ENCODE measurements around the gene MYL9. TPM values are rescaled to one million over a fixed set of nuclear protein-coding genes. Genes with fewer than 3 reads are reported as not detected.

The MYL9 gene
- total and polyA plus RNA-seq, 2 donors (not counting 1 experiment from before 2014, with no cell fraction given), result 0.78 to 3.5 TPM

DNA sequence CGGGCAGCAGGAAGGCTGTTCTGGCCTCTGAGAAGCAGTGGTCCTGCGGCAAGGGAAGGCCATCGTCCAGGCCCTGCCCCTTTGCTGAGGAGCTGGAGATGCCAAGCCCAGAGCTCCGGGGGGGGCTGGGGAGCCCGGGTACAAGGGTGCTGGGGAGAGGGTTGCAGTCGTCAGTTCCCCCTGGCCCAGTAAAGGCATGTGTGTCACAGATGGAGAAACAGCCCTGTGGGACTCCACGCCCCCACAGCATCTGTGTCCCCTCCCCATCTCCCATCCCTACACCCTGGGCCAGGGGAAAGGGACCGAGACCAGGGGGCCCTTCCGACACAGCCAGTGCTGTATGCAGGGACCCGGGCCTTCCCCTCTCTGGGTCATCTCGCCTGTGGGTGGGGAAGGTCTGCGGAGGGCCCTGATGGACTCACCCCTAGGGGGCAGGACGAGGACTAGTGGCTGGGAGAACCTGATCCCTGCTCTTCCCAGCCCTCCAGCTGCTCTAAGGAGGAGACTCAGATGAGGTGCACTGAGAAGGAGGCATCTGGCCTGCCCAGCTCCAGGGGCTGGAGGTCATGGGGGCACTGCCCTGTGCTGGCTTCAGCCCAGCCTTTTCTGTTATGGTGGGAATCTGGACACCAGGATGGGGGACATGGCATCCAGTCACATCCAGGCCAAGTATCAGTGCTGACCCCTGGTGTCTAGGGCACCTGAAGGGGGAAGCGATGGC lies 609 bp downstream of the MYL9 start:
- Mint-ChIP-seq H3K27ac (no peak overlapping the region), H3K4me3 (peak overlapping the region; percentile 64), H3K4me1 (peaks cover 3% of the 10 kb centered on the region), H3K27me3 (no peaks in the 10 kb centered on the region), H3K9me3 (ENCODE audit: insufficient read depth) (no peaks in the 10 kb centered on the region)
- intact Hi-C loops (cut with micrococcal nuclease), result no loop called here
- H3K9me3 ChIP-seq (ENCODE audit: control extremely low read depth in 1 of 3, control insufficient read depth in 2 of 3, insufficient read depth in 1 of 3, low read length in 2 of 3), result no peaks in the 10 kb centered on the region
- DNase-seq (no peak), ATAC-seq (ENCODE audit: low read depth) (no peak)
- TF ChIP-seq, protein P1, sequence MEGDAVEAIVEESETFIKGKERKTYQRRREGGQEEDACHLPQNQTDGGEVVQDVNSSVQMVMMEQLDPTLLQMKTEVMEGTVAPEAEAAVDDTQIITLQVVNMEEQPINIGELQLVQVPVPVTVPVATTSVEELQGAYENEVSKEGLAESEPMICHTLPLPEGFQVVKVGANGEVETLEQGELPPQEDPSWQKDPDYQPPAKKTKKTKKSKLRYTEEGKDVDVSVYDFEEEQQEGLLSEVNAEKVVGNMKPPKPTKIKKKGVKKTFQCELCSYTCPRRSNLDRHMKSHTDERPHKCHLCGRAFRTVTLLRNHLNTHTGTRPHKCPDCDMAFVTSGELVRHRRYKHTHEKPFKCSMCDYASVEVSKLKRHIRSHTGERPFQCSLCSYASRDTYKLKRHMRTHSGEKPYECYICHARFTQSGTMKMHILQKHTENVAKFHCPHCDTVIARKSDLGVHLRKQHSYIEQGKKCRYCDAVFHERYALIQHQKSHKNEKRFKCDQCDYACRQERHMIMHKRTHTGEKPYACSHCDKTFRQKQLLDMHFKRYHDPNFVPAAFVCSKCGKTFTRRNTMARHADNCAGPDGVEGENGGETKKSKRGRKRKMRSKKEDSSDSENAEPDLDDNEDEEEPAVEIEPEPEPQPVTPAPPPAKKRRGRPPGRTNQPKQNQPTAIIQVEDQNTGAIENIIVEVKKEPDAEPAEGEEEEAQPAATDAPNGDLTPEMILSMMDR (IDR thresholded peaks at IDR 0.05), result no peak
- no peaks in the 10 kb centered on the region for H4K20me1 ChIP-seq (ENCODE audit: control insufficient read depth, insufficient read depth, low read length, poor library complexity, severe bottlenecking)
- CTCF ChIA-PET, result no interaction called here
- H3K4me1 ChIP-seq (ENCODE audit: control insufficient read depth in 2 of 2, insufficient read depth in 2 of 2, low read length in 2 of 2), result peaks cover 9 to 15% of the 10 kb centered on the region in 2 donors
- peaks cover 3% of the 10 kb centered on the region for H3K79me2 ChIP-seq (ENCODE audit: control insufficient read depth, insufficient read depth, low read length)
- WGBS (ENCODE audit: insufficient coverage), result 81% methylated on average over 9 of the region's 14 CpGs
- no peaks in the 10 kb centered on the region for H3K36me3 ChIP-seq (replicated peaks in 1 of 2; ENCODE audit: control extremely low read depth in 1 of 2, control insufficient read depth in 1 of 2, extremely low read depth in 1 of 2, insufficient read depth in 2 of 2, low read length in 1 of 2)
- H3K27ac ChIP-seq (ENCODE audit: low read length in 2 of 2), result peak overlapping the region in 1 of 2 donors; percentile 57
- peak overlapping the region; percentile 82 for H3K4me2 ChIP-seq (replicated peaks; ENCODE audit: low read depth, low read length, poor library complexity, severe bottlenecking)
- peak overlapping the region; percentile 63 for H3K9ac ChIP-seq (ENCODE audit: low read length)
- H3K27me3 ChIP-seq (replicated peaks in 1 of 4; ENCODE audit: control extremely low read depth in 1 of 4, control insufficient read depth in 3 of 4, insufficient read depth in 4 of 4, low read length in 3 of 4), result peaks cover 0 to 3% (median 0%) of the 10 kb centered on the region in 4 experiments
- peak overlapping the region in 4 of 5 experiments; percentile 35 to 58 (median 46) for H3K4me3 ChIP-seq (ENCODE audit: control extremely low read depth in 1 of 5, extremely low read depth in 1 of 5, insufficient read depth in 1 of 5, low read depth in 2 of 5, low read length in 4 of 5)
- peak overlapping the region; percentile 87 for H2AFZ ChIP-seq (ENCODE audit: insufficient read depth, low read depth, low read length, poor library complexity, severe bottlenecking)
- POLR2A ChIA-PET, result interaction anchor here (0.9 kb wide), 1 partner anchor 64 kb away, joined by 3 read pairs; the partner anchor contains the start of gene RAB5IF

DNA sequence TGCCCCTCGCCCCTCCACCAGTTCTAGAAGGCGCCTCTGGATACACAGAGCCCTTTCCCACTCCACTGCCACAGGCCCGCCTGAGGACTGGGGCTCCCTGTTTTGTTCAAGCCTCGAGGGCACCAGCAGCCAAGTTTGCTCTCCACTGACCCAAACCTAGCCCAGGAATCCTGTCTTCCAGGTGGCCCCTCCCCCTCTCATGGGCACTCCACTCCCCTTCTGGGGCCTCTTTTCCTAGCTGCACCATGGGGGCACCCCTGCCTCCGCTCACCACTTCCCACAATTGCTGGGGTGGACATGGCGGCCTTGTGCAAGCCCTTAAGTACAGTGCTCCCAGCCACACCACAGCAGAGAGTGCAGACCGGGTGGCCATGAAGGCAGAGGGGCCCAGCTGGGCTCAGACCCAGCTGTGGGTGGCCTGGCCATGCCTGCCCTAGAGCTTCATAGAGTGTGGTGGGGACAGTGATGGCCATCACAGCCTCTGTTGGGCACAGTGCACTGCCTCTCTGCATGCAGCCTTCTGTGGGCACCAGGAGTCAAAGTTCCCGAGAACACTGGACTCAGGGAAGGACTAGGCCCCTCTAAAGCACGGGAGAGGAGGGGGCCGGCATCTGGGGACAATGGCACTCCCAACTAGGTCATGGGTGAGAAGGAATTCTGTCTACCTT lies 1.3 kb downstream of the MYL9 start:
- DNase-seq (no peak), ATAC-seq (ENCODE audit: low read depth) (no peak)
- Histone ChIP-seq H3K4me3 (ENCODE audit: control extremely low read depth in 1 of 5, extremely low read depth in 1 of 5, insufficient read depth in 1 of 5, low read depth in 2 of 5, low read length in 4 of 5) (no peak overlapping the region), H3K9ac (ENCODE audit: low read length) (no peak overlapping the region), H3K4me2 (replicated peaks; ENCODE audit: low read depth, low read length, poor library complexity, severe bottlenecking) (no peak overlapping the region), H3K27me3 (replicated peaks in 1 of 4; ENCODE audit: control extremely low read depth in 1 of 4, control insufficient read depth in 3 of 4, insufficient read depth in 4 of 4, low read length in 3 of 4) (peaks cover 0 to 3% (median 0%) of the 10 kb centered on the region in 4 experiments), H3K36me3 (replicated peaks in 1 of 2; ENCODE audit: control extremely low read depth in 1 of 2, control insufficient read depth in 1 of 2, extremely low read depth in 1 of 2, insufficient read depth in 2 of 2, low read length in 1 of 2) (no peaks in the 10 kb centered on the region), H3K4me1 (ENCODE audit: control insufficient read depth in 2 of 2, insufficient read depth in 2 of 2, low read length in 2 of 2) (peaks cover 9 to 15% of the 10 kb centered on the region in 2 donors), H3K27ac (ENCODE audit: low read length in 2 of 2) (no peak overlapping the region), H2AFZ (ENCODE audit: insufficient read depth, low read depth, low read length, poor library complexity, severe bottlenecking) (no peak overlapping the region), H4K20me1 (ENCODE audit: control insufficient read depth, insufficient read depth, low read length, poor library complexity, severe bottlenecking) (no peaks in the 10 kb centered on the region), H3K79me2 (ENCODE audit: control insufficient read depth, insufficient read depth, low read length) (peaks cover 3% of the 10 kb centered on the region), H3K9me3 (ENCODE audit: control extremely low read depth in 1 of 3, control insufficient read depth in 2 of 3, insufficient read depth in 1 of 3, low read length in 2 of 3) (no peaks in the 10 kb centered on the region)
- 97% methylated on average over 9 of the region's 10 CpGs for WGBS (ENCODE audit: insufficient coverage)
- H3K27me3 Mint-ChIP-seq, result no peaks in the 10 kb centered on the region
- H3K4me3 Mint-ChIP-seq, result peak overlapping the region; percentile 10
- CTCF ChIA-PET, result no interaction called here
- intact Hi-C loops (cut with micrococcal nuclease), result no loop called here
- no peaks in the 10 kb centered on the region for H3K9me3 Mint-ChIP-seq (ENCODE audit: insufficient read depth)
- POLR2A ChIA-PET, result no interaction called here
- peaks cover 3% of the 10 kb centered on the region for H3K4me1 Mint-ChIP-seq
- no peak for TF ChIP-seq EZH2 (IDR thresholded peaks at IDR 0.05; ENCODE audit: borderline replicate concordance, insufficient read depth, low read depth, low read length, poor library complexity, severe bottlenecking)
- H3K27ac Mint-ChIP-seq, result no peak overlapping the region

Data from B cell (primary cell).